Type B pancreatic cell (in vitro differentiated cells): ENCODE results near the gene EFCAB7. TPM values are rescaled to one million over a fixed set of nuclear protein-coding genes. Genes with fewer than 3 reads are reported as not detected.

Source experiments
- DNase-seq: peaks from one replicate; pipeline ENCODE4 v3.0.0; 2021; ENCODE audit warnings: mixed read lengths; ENCODE audit not compliant: unreplicated experiment; ENCODE audit errors: extremely low spot score
- H3K27ac Mint-ChIP-seq: 2 replicates; pipeline ENCODE4 v1.8.0; 2021; ENCODE audit warnings: mild to moderate bottlenecking, mixed read lengths
- H3K27me3 Mint-ChIP-seq: 2 replicates; pipeline ENCODE4 v1.8.0; 2021; ENCODE audit warnings: mixed read lengths
- H3K36me3 Mint-ChIP-seq: 2 replicates; pipeline ENCODE4 v1.8.0; 2021; ENCODE audit warnings: mixed read lengths
- H3K4me1 Mint-ChIP-seq: one replicate; pipeline ENCODE4 v1.8.0; 2021; ENCODE audit warnings: mixed read lengths; ENCODE audit not compliant: unreplicated experiment
- H3K4me3 Mint-ChIP-seq: 2 replicates; pipeline ENCODE4 v1.8.0; 2021; ENCODE audit warnings: mild to moderate bottlenecking, mixed read lengths
- H3K9me3 Mint-ChIP-seq: 2 replicates; pipeline ENCODE4 v1.8.0; 2021; ENCODE audit warnings: mixed read lengths
- total RNA-seq: library from RNA; stranded (reverse); gene quantifications from 2 replicates; pipeline ENCODE4 v1.2.1, GENCODE V29; 2021; ENCODE audit warnings: low replicate concordance
- TF ChIP-seq, protein P1 (sequence below): fragments of 200-600 bp; sonication (generic); conservative IDR thresholded peaks from 2 replicates; pipeline ENCODE4 v1.5.0; 2021; ENCODE audit warnings: antibody characterized with exemption, mild to moderate bottlenecking

EFCAB7 gene
- total RNA-seq, 1 donor from 2014 or later = 10.2 TPM

GRCh38 chr1:63497577-63497976 lies 25.7 kb upstream of the EFCAB7 start:
- TF ChIP-seq, protein P1, sequence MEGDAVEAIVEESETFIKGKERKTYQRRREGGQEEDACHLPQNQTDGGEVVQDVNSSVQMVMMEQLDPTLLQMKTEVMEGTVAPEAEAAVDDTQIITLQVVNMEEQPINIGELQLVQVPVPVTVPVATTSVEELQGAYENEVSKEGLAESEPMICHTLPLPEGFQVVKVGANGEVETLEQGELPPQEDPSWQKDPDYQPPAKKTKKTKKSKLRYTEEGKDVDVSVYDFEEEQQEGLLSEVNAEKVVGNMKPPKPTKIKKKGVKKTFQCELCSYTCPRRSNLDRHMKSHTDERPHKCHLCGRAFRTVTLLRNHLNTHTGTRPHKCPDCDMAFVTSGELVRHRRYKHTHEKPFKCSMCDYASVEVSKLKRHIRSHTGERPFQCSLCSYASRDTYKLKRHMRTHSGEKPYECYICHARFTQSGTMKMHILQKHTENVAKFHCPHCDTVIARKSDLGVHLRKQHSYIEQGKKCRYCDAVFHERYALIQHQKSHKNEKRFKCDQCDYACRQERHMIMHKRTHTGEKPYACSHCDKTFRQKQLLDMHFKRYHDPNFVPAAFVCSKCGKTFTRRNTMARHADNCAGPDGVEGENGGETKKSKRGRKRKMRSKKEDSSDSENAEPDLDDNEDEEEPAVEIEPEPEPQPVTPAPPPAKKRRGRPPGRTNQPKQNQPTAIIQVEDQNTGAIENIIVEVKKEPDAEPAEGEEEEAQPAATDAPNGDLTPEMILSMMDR = no peak
- Mint-ChIP-seq H3K27me3 (no peaks in the 10 kb centered on the region), H3K9me3 (no peaks in the 10 kb centered on the region), H3K4me3 (no peak overlapping the region), H3K36me3 (peaks cover 14% of the 10 kb centered on the region), H3K27ac (no peak overlapping the region), H3K4me1 (no peaks in the 10 kb centered on the region)
- no peak for DNase-seq

- no peaks in the 10 kb centered on the region for H3K4me1 Mint-ChIP-seq
- DNase-seq = no peak
- no peak overlapping the region for H3K27ac Mint-ChIP-seq
- no peak overlapping the region for H3K4me3 Mint-ChIP-seq
- no peaks in the 10 kb centered on the region for H3K9me3 Mint-ChIP-seq
- TF ChIP-seq, protein P1 = no peak
- no peaks in the 10 kb centered on the region for H3K27me3 Mint-ChIP-seq
- peaks cover 14% of the 10 kb centered on the region for H3K36me3 Mint-ChIP-seq
Observed at GRCh38 chr1:63498106-63498505, 25.2 kb upstream of the EFCAB7 start.

DNA sequence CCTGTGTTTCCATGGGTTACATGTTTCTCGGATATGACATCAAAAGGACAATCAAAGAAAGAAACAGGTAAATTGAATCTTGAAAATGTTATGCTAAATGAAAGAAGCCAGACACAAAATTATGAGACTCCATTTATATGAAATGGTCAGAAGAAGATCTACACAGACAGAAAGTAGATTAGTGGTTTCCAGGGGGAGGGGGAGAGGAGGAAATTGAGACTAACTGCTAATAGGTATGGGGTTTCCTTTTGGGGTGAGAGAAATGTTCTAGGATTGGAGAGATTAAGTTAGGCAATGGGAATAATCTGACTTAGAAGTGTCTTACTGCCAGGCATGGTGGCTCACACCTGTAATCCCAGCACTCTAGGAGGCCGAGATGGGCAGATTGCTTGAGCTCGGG lies 22.1 kb upstream of the EFCAB7 start:
- no peak overlapping the region for H3K4me3 Mint-ChIP-seq
- peaks cover 22% of the 10 kb centered on the region for H3K36me3 Mint-ChIP-seq
- H3K27ac Mint-ChIP-seq = no peak overlapping the region
- H3K4me1 Mint-ChIP-seq = no peaks in the 10 kb centered on the region
- no peaks in the 10 kb centered on the region for H3K27me3 Mint-ChIP-seq
- no peaks in the 10 kb centered on the region for H3K9me3 Mint-ChIP-seq
- TF ChIP-seq, protein P1 = no peak
- DNase-seq = no peak

- TF ChIP-seq, protein P1 = no peak
- Mint-ChIP-seq H3K27me3 (no peaks in the 10 kb centered on the region), H3K4me1 (no peaks in the 10 kb centered on the region)
Observed at GRCh38 chr1:63506782-63507181, 16.5 kb upstream of the EFCAB7 start.

GRCh38 chr1:63509718-63510117 lies 13.6 kb upstream of the EFCAB7 start:
- no peak overlapping the region for H3K4me3 Mint-ChIP-seq
- no peak overlapping the region for H3K27ac Mint-ChIP-seq
- H3K27me3 Mint-ChIP-seq = no peaks in the 10 kb centered on the region
- peaks cover 5% of the 10 kb centered on the region for H3K9me3 Mint-ChIP-seq
- peaks cover 21% of the 10 kb centered on the region for H3K36me3 Mint-ChIP-seq
- no peaks in the 10 kb centered on the region for H3K4me1 Mint-ChIP-seq
- TF ChIP-seq, protein P1 = no peak
- no peak for DNase-seq

More at GRCh38 chr1:63506782-63507181, 16.5 kb upstream of the EFCAB7 start:
- DNase-seq = no peak
- no peak overlapping the region for H3K27ac Mint-ChIP-seq
- peaks cover 20% of the 10 kb centered on the region for H3K36me3 Mint-ChIP-seq
- no peak overlapping the region for H3K4me3 Mint-ChIP-seq
- H3K9me3 Mint-ChIP-seq = no peaks in the 10 kb centered on the region

DNA sequence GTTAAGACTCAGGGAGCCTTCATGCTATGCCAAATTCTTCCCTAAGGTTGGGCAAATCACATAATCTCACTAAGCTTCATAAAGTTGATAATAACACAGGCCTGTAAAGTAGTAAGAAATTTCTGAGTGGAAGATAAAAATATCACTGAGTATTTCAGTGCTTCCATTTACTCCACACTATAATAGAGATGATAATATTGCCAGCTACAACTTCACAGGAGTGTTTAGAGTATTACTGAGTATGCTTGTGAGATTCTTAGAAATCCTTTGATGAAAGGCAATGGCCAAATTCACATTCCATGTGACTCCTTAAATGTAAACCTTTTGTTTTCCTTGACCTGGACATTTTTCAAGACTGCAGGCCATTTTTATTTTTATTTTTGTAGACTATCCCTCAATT lies 10.7 kb upstream of the EFCAB7 start:
- TF ChIP-seq, protein P1 = no peak
- Mint-ChIP-seq H3K36me3 (peaks cover 7% of the 10 kb centered on the region), H3K4me1 (no peaks in the 10 kb centered on the region), H3K4me3 (no peak overlapping the region), H3K27me3 (no peaks in the 10 kb centered on the region), H3K27ac (no peak overlapping the region), H3K9me3 (peaks cover 5% of the 10 kb centered on the region)
- DNase-seq = no peak
